ENCODE measurements around the gene CENPP. TPM values are rescaled to one million over a fixed set of nuclear protein-coding genes. Genes with fewer than 3 reads are reported as not detected.

Gene CENPP
- total RNA-seq, 2 donors from 2014 or later, result 1.1 to 1.2 TPM

DNA sequence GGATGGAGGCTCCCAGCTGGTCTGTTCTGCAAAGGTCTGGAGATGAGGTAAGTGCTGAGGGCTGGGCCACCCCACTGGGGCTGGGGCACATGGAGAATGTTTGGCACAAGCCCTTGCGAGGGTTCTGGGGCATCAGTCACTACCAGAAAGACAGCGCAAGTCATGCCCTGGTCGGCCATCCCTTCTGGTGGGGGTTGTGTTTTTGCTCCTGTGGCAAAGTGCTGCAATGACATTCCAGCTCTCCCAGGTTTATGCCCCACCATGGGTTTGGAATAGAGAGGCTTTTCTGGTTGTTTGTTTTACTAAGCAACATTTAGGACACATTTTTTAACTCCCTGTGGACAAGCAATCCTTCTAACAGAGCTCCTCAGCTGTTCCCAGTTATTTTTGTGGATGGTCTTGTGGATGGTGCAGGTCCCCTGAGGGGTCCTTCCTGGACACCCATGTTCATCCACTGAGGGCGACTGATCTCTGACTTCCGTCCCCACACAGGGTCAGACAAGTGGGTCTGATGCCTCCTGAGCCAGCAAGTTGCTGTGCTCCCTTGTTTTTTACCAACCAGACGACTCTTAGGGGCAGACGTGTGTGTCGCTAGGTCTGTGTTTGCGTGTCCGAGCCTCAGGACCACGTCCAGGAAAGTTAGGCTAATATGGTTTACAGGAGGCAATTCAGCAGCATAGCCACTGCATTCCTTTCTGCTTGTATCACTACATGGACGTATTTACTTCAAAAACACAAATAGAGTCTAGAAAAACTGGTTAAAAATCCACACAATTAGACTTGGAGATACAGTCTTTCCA, 274.9 kb downstream of the CENPP start:
- peak overlapping the region; percentile 57 to 64 for H3K27ac ChIP-seq
- H3K4me1 ChIP-seq, result peaks cover 0 to 39% of the 10 kb centered on the region in 2 donors
- no peak overlapping the region for H3K4me3 ChIP-seq
- H3K27me3 ChIP-seq, result no peaks in the 10 kb centered on the region
- no peak for TF ChIP-seq CTCF (IDR thresholded peaks at IDR 0.05)
- peaks cover 0 to 8% of the 10 kb centered on the region in 2 donors for H3K9me3 ChIP-seq
- H3K36me3 ChIP-seq, result no peaks in the 10 kb centered on the region
- DNase-seq (ENCODE audit: low spot score), result no peak

DNA sequence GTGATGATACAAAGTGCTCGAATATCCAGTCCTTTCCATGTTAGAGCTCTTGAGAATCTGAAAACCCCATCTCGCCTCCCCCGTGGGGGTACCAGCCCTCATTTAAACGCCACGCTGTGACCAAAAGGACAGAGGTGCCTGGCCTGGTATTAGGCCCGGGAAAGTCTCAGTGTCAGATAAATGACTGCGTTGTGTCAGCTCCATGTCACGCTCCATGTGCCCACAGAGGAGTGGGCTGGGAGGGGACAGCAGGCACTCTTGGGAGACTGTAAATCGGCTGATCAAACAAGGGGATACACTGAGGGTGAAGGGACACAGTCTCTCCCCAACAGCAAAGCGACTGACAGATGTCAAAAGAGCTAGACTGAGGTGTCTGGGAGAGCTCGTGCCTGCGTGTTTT, 275.7 kb downstream of the CENPP start:
- Histone ChIP-seq H3K27ac (peak overlapping the region; percentile 57 to 64), H3K27me3 (no peaks in the 10 kb centered on the region), H3K4me3 (no peak overlapping the region), H3K4me1 (peaks cover 0 to 39% of the 10 kb centered on the region in 2 donors), H3K36me3 (no peaks in the 10 kb centered on the region), H3K9me3 (peaks cover 0 to 12% of the 10 kb centered on the region in 2 donors)
- no peak for DNase-seq (ENCODE audit: low spot score)
- TF ChIP-seq CTCF (IDR thresholded peaks at IDR 0.05), result no peak

GRCh38 chr9:92602413-92602812, 276.7 kb downstream of the CENPP start:
- Histone ChIP-seq H3K36me3 (no peaks in the 10 kb centered on the region), H3K4me3 (no peak overlapping the region), H3K27ac (peak overlapping the region in 1 of 2 donors; percentile 64), H3K9me3 (peaks cover 0 to 12% of the 10 kb centered on the region in 2 donors), H3K27me3 (no peaks in the 10 kb centered on the region), H3K4me1 (peaks cover 0 to 46% of the 10 kb centered on the region in 2 donors)
- no peak for TF ChIP-seq CTCF (IDR thresholded peaks at IDR 0.05)
- DNase-seq (ENCODE audit: low spot score), result no peak

DNA sequence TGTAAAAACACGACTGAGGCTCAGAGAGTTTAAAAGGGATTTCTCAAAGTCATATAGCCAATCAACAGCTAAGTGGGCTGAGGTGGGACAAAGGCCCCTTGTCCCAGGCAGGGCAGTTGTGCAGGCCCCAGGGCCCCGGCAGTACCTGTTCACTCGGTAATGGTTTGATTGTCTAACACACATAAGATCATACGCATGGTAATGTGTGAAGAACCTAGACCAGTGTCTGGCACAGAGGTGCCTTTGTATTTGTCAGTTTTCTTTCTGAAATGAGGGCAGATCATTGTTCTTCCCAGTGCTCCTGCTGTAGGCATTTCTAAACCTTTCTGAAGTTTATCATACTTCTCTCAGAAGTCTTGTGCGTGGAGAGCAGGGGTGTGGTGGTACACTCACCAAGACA, 277.3 kb downstream of the CENPP start:
- no peak overlapping the region for H3K27ac ChIP-seq
- no peak for TF ChIP-seq CTCF (IDR thresholded peaks at IDR 0.05)
- no peaks in the 10 kb centered on the region for H3K27me3 ChIP-seq
- peaks cover 0 to 46% of the 10 kb centered on the region in 2 donors for H3K4me1 ChIP-seq
- peaks cover 0 to 12% of the 10 kb centered on the region in 2 donors for H3K9me3 ChIP-seq
- no peak for DNase-seq (ENCODE audit: low spot score)
- H3K4me3 ChIP-seq, result no peak overlapping the region
- H3K36me3 ChIP-seq, result no peaks in the 10 kb centered on the region

DNA sequence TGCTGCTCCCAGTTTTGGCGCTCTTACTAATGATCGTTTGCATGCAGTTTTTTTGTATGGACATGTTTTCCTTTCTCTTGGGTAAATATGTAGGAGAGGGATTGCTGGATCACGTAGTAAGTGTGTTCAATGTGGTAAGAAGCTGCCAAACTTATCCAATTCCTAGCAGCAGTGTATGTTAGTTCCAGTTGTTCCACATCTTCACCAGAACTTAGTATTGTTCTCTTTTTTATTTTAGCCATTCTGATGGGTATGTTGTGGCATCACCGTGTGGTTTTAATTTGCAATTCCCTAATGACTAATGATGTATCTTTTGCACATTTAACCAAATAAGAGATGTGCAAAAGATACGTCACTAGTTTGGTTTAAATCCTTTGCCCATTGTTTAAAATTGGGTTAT, 278.2 kb downstream of the CENPP start:
- no peak for TF ChIP-seq CTCF (IDR thresholded peaks at IDR 0.05)
- Histone ChIP-seq H3K9me3 (peaks cover 0 to 12% of the 10 kb centered on the region in 2 donors), H3K27me3 (no peaks in the 10 kb centered on the region), H3K4me3 (no peak overlapping the region), H3K4me1 (peaks cover 0 to 49% of the 10 kb centered on the region in 2 donors), H3K27ac (no peak overlapping the region), H3K36me3 (no peaks in the 10 kb centered on the region)
- DNase-seq (ENCODE audit: low spot score), result no peak

Data from right atrium auricular region (tissue), 2 donors.